GM18511 (cell line): Measurements from ENCODE around the gene PTPRD.

Source experiments
- ATAC-seq: cut with Tn5 transposase; IDR thresholded peaks from one replicate; pipeline ENCODE4 v1.9.1; 2021; ENCODE audit warnings: mild to moderate bottlenecking, moderate library complexity; ENCODE audit not compliant: unreplicated experiment

The PTPRD gene

GRCh38 chr9:9778293-9778692, 834.5 kb downstream of the PTPRD start:
- ATAC-seq, result no peak

DNA sequence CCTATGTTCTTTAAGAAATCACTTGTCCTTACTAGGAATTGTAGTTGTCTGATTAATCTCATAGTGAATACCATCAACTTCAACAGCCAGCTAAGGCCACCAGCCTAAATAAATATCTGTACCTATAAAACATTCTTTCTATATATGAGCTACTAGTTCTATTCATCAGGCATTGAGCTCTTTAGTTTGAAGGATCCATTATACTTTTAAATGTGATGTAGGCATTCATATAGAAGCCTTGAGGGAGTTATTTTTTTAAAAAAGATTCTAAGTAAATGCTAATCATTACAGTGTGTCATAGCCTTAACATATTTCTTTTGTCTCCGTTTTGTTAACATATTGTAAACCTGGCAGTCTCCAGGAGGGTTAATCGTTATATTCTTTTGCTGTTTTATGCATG, 838.3 kb downstream of the PTPRD start:
- ATAC-seq, result no peak

DNA sequence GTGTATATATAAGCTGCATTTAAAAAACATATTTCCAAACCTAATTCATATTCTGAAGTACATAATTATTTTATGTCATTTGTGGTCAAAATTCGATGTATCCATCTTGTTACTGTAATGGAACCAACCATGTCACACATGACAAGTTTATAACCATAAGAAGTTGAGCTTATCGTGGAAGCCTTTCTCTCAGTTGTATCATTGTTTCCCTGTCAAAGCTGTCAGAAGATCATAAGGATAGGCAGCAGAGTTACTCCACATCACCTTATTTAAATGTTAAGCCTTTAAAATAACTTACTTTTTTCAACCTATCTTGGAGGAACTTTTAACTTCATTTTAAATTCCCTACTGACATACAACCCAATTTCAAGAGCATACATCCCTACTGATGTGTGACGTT, 841.5 kb downstream of the PTPRD start:
- ATAC-seq, result no peak

GRCh38 chr9:9764821-9765220, 848.0 kb downstream of the PTPRD start:
- no peak for ATAC-seq

- no peak for ATAC-seq
These were observed 858.6 kb downstream of the PTPRD start for GRCh38 chr9:9754186-9754585.

DNA sequence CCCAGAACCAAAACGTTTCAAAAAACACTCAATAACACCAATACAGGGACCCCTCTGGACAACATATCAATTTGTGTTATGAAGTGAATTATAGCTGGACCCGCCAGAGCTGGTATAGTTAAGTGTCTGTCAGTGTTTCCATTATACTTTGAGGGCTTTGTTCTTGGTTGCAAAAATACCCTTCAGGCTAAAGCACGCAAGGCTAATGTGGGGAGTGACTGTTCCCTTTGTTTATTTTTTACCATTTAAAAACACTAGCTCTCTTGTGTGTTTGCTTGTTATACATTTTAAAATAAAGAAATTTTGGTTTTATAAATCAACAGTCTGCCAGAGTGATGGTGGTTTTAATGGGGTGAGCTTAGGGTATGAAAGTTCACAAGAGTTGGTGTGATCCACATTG, 859.5 kb downstream of the PTPRD start:
- no peak for ATAC-seq

DNA sequence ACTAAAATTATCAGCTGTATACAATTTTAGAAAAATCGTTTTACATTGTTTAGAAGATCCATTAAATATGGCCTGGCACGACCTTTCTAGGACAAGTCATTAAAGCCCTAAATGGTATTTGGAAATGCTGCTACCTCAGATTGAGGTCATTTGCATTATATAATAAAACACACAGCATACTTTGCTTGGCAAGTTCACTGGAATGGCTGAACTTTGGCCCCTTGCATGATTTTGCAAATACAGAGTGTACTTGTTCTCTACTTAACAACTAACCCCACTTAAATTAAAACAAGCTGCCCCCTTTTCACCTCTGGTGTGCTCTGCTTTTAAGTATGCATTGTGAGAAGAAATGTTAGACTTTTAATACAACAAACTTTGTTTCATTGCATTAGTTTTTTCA, 860.1 kb downstream of the PTPRD start:
- ATAC-seq, result no peak

DNA sequence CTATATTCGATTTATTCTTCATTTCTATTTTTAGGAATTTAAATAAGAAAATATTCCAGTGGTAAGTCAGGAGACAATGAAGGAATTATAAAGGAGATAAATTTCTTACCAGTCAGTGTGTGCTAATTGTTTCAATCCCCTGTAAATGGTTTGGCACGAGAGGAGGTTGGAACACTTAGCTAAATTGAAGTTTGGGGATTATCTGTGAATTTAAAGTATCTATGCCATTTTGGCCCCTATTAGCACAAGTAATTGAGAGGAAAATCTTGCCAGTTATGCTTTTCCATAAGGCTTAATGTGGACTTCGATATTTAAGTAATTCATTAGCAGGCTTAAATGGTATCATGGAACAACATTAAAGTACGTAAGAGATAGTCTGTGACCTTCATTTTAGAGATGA, 860.8 kb downstream of the PTPRD start:
- no peak for ATAC-seq

DNA sequence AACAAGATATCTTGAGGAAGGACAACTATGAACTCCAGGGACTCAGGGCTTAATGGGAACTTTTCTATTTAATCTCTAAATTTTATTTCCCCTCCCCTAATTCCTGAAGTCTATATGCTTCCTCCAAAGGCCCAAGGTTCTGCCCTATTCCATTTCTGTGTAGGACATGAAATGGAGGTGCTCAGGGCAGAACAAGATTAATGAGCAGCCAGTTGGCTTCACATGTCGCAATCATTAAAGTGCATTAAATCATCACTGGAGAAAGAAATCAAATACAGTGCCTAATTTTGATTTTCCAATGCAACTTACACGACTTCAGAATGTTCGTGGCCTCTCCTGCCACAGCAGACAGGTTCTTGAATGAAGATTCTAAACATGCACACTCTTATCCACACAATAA, 862.1 kb downstream of the PTPRD start:
- no peak for ATAC-seq

- ATAC-seq, result no peak
These were observed 863.2 kb downstream of the PTPRD start for GRCh38 chr9:9749591-9749990.

DNA sequence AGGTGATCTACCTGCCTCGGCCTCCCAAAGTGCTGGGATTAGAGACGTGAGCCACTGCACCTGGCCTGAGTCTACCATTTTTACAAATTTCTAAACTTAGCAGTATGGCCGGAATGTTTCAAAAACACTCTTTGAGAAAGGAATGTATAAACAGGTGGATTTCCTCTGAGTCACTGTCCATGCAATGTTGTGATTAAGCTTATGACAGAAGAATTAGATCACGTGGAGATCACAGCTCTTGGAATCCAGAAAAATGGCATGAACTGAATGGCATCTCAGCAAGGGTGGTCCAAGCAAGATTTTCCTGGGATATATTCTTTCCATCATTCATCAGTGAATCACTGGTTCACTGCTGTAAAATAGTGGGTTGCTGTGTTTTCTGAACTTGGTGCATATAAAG, 865.0 kb downstream of the PTPRD start:
- no peak for ATAC-seq

DNA sequence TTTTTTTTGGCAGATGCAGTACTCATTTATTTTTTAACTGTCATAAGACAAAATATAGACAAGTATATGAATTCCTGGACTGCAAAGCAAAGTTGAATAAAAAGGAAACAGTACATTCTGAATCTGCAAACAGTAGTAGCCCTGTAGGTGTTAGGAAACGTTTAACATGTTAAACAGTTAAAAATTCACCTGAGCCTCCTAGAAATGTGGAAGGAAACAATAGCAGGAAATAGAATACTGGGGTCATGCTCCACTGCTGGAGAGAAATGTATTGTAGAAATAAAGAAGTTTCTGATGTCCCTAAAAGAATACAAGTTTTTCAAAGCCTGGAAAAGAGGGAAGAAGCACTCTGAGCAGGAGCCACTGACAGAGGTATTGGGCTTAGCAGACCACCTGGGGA, 866.0 kb downstream of the PTPRD start:
- ATAC-seq, result no peak

DNA sequence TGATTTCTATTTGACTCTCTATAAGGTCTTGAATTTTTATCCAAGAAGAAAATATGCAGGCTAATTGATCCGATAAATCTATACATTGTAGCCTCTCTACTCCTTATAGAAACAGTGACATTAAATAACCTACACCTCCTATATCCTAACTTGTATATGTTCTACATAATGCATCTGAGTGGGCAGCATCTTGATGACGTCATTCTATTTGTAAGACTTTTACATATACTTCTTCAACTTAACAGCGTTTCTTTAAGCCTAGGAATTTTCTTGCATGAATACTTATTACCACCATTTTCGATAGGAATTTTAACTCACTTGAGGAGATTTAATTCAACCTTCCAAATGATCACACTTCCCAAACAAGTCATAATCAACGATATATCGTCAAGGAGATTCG, 869.0 kb downstream of the PTPRD start:
- no peak for ATAC-seq

DNA sequence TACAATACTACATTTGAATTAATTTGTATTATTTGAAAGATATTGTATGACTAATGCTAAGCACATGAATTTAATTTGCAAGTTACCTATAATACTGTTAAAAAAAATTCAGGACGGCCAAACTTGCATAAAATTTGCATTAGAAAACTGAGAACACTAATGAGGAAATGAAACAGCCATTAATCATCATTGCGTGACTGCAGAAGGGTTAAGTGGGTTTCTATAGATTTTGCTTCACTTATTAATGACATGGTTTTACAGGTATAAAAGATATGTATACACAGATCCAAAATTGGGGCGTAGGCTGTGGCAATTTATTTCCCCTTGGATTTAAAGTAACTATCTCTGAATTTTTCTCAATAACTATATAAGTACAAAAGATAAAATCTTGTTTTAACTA, 882.6 kb downstream of the PTPRD start:
- peak; percentile 59 for ATAC-seq

DNA sequence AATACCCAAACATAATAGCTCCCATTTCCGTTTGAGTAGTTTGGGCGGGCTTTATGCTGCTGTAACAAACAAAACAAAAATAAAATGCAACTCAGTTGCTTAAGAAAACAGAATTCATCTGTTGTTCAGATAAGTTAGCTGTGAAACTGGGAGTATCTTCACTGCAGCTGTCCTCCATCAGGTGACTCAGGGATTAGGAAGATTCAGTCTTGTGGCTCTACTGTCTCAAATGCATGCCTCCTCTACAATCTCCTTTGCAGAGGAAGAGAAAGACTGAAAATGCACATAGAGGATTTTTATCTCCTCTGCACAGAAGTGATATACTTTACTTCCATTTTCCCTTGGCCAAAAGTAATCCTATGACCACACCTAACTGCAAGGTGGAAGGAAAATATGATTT, 883.7 kb downstream of the PTPRD start:
- ATAC-seq, result no peak

- ATAC-seq, result no peak
These were observed 893.3 kb downstream of the PTPRD start for GRCh38 chr9:9719373-9720112.

- no peak for ATAC-seq
These were observed 894.1 kb downstream of the PTPRD start for GRCh38 chr9:9718691-9719090.

GRCh38 chr9:9679433-9679832, 933.4 kb downstream of the PTPRD start:
- no peak for ATAC-seq

DNA sequence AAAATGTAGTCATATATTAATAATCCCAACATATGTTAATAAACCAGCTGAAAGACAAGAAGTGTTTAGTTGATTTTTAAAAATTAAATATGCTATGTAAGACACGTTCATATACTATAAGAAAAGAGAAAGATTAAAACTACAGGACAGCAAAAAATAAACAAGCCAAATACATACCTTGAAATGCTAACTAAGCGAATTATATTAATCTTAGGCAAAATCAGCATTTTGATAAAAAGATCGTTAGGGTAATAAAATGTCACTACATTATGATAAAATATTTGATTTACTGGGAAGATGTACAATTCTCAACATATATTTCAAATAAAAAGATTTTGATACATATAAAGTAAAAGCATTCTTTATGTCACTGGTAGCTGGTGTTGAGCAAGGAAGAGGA, 938.3 kb downstream of the PTPRD start:
- no peak for ATAC-seq

DNA sequence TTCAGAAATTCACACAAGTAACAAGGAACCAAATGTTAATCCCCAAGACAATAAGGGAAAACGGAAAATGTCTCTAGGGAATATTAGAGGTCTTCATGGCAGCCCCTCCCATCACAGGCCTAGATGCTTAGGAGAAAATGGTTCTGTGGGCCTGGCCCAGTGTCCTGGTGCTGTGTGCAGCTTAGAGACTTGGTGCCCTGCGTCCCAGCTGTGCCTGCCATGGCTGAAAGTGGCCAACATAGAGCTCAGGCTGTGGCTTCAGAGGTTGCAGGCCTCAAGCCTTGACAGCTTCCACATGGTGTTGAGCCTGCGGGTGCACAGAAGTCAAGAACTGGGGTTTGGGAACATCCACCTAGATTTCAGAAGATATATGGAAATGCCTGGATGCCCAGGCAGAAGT, 942.3 kb downstream of the PTPRD start:
- no peak for ATAC-seq

GRCh38 chr9:9645006-9645405, 967.8 kb downstream of the PTPRD start:
- ATAC-seq, result no peak

- peak; percentile 78 for ATAC-seq
These were observed 981.5 kb downstream of the PTPRD start for GRCh38 chr9:9631284-9631683.

- no peak for ATAC-seq
These were observed 987.6 kb downstream of the PTPRD start for GRCh38 chr9:9625248-9625647.
